ENCODE data around the gene SLC2A9.

GRCh38 chr4:10019521-10020051 is 1.7 kb downstream of the SLC2A9 start:
- no peak for TF ChIP-seq CTCF (IDR thresholded peaks at IDR 0.05; ENCODE audit: insufficient read depth, low read depth, low read length)
- TF ChIP-seq EZH2 (IDR thresholded peaks at IDR 0.05; ENCODE audit: insufficient read depth, low read length): no peak

Measured in astrocyte (in vitro differentiated cells and primary cell).